ENCODE measurements around the gene ARFGAP1. TPM values are rescaled to one million over a fixed set of nuclear protein-coding genes. Genes with fewer than 3 reads are reported as not detected.

The ARFGAP1 gene
- total RNA-seq, 1 donor from 2014 or later = 66.2 TPM

DNA sequence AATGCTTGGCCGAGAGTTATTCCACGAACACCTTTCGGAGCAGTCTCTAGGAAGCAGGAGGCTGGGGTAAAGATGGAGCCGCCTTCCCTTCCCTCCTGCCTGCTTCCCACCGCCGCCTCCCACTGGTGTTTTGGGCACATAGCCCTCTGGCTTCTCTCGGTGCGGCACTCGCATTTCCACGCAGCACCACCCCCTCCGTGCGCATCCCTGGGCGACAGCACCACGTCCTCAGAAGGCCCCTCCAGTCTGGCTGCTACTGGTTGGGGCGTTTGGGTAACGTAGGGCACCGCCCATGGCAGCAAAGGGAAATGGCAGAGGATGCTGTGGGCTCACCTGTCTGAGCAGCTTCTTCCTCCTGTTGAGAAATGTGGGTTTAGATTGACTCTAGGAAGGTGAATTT, 22.8 kb downstream of the ARFGAP1 start:
- TF ChIP-seq, protein P1, sequence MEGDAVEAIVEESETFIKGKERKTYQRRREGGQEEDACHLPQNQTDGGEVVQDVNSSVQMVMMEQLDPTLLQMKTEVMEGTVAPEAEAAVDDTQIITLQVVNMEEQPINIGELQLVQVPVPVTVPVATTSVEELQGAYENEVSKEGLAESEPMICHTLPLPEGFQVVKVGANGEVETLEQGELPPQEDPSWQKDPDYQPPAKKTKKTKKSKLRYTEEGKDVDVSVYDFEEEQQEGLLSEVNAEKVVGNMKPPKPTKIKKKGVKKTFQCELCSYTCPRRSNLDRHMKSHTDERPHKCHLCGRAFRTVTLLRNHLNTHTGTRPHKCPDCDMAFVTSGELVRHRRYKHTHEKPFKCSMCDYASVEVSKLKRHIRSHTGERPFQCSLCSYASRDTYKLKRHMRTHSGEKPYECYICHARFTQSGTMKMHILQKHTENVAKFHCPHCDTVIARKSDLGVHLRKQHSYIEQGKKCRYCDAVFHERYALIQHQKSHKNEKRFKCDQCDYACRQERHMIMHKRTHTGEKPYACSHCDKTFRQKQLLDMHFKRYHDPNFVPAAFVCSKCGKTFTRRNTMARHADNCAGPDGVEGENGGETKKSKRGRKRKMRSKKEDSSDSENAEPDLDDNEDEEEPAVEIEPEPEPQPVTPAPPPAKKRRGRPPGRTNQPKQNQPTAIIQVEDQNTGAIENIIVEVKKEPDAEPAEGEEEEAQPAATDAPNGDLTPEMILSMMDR (IDR thresholded peaks at IDR 0.05) = no peak
- DNase-seq (no peak), ATAC-seq (no peak)
- Histone ChIP-seq H3K4me3 (no peak overlapping the region), H3K4me1 (no peaks in the 10 kb centered on the region), H3K27ac (no peak overlapping the region), H3K27me3 (ENCODE audit: low read depth) (peaks cover 52% of the 10 kb centered on the region), H3K9me3 (no peaks in the 10 kb centered on the region), H3K36me3 (no peaks in the 10 kb centered on the region)
- intact Hi-C loops (cut with DNase I) = no loop called here

DNA sequence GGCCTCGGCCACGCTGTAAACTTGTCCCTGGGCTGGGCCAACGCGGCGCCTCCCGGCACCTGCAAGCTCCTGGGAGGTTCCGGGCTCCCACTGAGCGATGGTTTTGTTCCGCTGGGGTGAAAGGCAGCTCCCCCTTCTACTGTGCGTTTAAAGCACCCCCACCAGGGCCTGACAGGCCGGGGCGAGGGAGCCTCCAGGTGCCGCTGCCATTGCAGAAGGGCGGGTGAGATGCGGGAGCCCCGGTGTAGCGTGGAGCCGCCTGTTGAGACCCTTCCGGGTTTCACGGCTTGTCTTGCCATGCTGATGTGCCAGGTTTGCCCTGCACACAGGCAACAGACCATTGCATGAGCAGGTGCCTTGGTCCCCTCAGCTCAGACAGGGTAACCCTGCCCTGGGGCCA, 23.2 kb downstream of the ARFGAP1 start:
- no peaks in the 10 kb centered on the region for H3K36me3 ChIP-seq
- H3K4me1 ChIP-seq = no peaks in the 10 kb centered on the region
- DNase-seq = no peak
- peaks cover 52% of the 10 kb centered on the region for H3K27me3 ChIP-seq (ENCODE audit: low read depth)
- no peaks in the 10 kb centered on the region for H3K9me3 ChIP-seq
- no peak for ATAC-seq
- H3K27ac ChIP-seq = no peak overlapping the region
- intact Hi-C loops (cut with DNase I) = no loop called here
- H3K4me3 ChIP-seq = no peak overlapping the region
- TF ChIP-seq, protein P1 (IDR thresholded peaks at IDR 0.05) = no peak

DNA sequence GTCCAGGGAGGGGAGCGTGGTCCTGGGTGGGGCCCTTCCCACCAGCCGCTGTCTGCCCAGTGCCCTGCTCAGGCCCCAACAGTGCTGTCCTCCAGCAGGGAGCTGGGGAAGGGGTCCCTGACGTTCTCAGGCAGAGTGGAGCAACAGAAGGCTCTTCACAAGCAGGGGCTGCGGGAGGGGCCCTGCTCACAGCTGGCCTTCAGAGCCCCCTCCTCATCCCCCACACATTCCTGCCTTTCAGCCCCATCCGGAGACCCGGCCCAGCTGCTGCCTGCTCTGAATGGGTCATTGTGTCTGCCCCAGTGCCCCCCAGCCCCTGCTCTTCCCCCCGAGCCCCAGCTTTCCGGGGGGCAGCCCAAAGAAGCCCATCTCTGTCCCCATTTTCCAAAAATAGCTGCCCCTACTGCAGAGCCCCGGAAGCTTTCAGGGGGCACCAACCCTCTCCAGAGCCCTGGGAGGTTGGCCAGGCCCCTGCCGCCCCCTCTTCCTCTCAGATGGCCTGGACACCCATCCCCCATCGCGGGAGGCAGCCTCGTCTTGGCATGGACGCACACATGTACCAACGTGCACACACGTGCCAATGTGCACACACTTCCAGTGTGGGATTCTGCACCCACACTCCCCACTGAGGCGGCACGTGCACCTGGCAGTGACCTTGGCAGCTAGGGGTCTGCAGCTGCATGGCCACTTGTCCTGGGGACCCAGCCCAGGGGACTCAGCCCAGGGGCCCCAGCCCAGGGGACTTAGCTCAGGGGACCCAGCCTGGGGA, 24.1 kb downstream of the ARFGAP1 start:
- H3K27ac ChIP-seq = no peak overlapping the region
- H3K27me3 ChIP-seq (ENCODE audit: low read depth) = peaks cover 52% of the 10 kb centered on the region
- DNase-seq (no peak), ATAC-seq (peak in 1 of 2 donors; percentile 24)
- H3K4me3 ChIP-seq = no peak overlapping the region
- intact Hi-C loops (cut with DNase I) = no loop called here
- H3K4me1 ChIP-seq = no peaks in the 10 kb centered on the region
- TF ChIP-seq, protein P1 (IDR thresholded peaks at IDR 0.05) = no peak
- H3K9me3 ChIP-seq = peaks cover 6% of the 10 kb centered on the region
- H3K36me3 ChIP-seq = no peaks in the 10 kb centered on the region

DNA sequence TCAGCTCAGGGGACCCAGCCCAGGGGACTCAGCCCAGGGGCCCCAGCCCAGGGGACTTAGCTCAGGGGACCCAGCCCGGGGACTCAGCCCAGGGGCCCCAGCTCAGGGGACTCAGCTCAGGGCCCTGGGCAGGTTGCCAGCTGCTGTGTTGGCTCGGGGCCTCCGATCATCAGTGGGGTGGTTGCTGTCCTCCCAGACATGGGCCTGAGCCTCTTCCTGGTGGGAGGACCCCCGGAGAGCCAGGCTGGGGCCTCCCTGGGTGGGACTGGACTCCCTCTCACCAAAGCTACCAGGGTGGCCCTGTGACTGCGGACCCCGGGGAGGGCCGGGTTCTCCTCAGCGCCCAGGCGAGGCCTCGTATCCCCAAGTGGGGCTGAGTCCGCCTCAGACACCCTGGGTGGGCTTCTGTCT, 24.8 kb downstream of the ARFGAP1 start:
- Histone ChIP-seq H3K9me3 (peaks cover 6% of the 10 kb centered on the region), H3K27me3 (ENCODE audit: low read depth) (peaks cover 52% of the 10 kb centered on the region), H3K4me1 (no peaks in the 10 kb centered on the region), H3K4me3 (no peak overlapping the region), H3K36me3 (no peaks in the 10 kb centered on the region), H3K27ac (no peak overlapping the region)
- DNase-seq (no peak), ATAC-seq (no peak)
- TF ChIP-seq, protein P1 (IDR thresholded peaks at IDR 0.05) = no peak
- intact Hi-C loops (cut with DNase I) = no loop called here

DNA sequence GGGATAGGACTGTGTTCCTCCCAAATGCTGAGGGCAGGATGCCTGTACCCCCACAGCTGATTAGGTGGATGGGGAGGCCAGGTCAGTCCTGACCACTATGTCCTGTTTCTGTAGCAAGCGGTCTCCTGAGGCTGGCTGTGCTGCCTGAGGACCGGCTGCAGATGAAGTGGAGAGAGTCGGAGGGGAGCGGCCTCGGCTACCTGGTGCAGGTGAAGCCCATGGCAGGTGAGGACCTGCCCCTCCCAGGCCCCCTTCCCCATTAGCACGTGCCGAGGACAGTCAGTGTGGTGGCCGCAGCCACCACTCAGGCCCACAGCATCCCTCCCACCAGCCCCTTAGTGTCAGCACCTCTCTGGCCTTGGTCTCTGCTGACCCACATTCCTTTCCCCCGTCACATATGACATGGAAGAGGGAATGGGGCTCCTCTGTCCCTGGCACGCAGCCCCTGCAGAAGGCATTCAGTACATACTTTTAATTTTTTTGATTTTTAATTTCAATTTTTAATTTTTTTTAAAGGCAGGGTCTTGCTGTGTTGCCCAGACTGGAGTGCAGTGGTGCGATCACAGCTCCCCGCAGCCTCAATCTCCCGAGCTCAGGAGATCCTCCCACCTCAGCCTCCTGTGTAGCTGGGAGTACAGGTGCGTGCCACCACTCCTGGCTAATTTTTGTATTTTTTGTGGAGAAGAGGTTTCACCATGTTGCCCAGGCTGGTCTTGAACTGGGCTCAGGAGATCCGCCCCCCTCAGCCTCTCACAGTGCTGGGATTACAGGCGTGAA, 25.4 kb downstream of the ARFGAP1 start:
- no peaks in the 10 kb centered on the region for H3K4me1 ChIP-seq
- intact Hi-C loops (cut with DNase I) = no loop called here
- H3K36me3 ChIP-seq = no peaks in the 10 kb centered on the region
- TF ChIP-seq, protein P1 (IDR thresholded peaks at IDR 0.05) = no peak
- no peak for DNase-seq
- no peak overlapping the region for H3K4me3 ChIP-seq
- no peak for ATAC-seq
- H3K27ac ChIP-seq = no peak overlapping the region
- H3K27me3 ChIP-seq (ENCODE audit: low read depth) = peaks cover 52% of the 10 kb centered on the region
- H3K9me3 ChIP-seq = peaks cover 6% of the 10 kb centered on the region

All from lower lobe of right lung (tissue), 2 donors.